Body of pancreas (tissue), 4 donors: ENCODE data around the gene ZFX. TPM values are rescaled to one million over a fixed set of nuclear protein-coding genes. Genes with fewer than 3 reads are reported as not detected.
"Not testable (repeated sequence)": the region's sequence is repeated elsewhere in the genome, so short reads cannot be mapped to it uniquely, and the experiment has no call there.

ENCODE experiments used
- ATAC-seq: fragments of 150-250 bp; one replicate; pipeline ENCODE4 v1.9.1; 2016
- DNase-seq, 4 donors: peaks; one replicate each; pipeline ENCODE4 v3.0.0-alpha.2; 2019
- H3K27ac ChIP-seq, 4 donors: fragments of 200-600 bp; sonication (generic); 1 replicate in 3 of 4; 2 replicates in 1 of 4; pipeline versions ENCODE4 v1.5.1 to v1.6.1; 2016 to 2019; ENCODE audit warnings: mild to moderate bottlenecking in 1 of 4, mixed read lengths in 1 of 4, moderate library complexity in 1 of 4
- H3K27me3 ChIP-seq, 2 donors: fragments of 200-600 bp; sonication (generic); one replicate each; pipeline ENCODE4 v1.6.0; 2016; ENCODE audit warnings: mild to moderate bottlenecking in 1 of 2
- H3K36me3 ChIP-seq, 2 donors: fragments of 200-600 bp; sonication (generic); replicated peaks in 1 of 2; 2 replicates each; pipeline ENCODE4 v1.5.1; 2016; ENCODE audit warnings: low read depth in 2 of 2; ENCODE audit not compliant: insufficient read depth in 1 of 2
- H3K4me1 ChIP-seq: fragments of 200-600 bp; sonication (generic); one replicate; pipeline ENCODE4 v1.6.0; 2016
- H3K4me3 ChIP-seq, 2 donors: fragments of 200-600 bp; sonication (generic); 1 replicate in 1 of 2; 2 replicates in 1 of 2; pipeline ENCODE4 v1.5.1; 2016 to 2019
- H3K9me3 ChIP-seq, 3 donors: fragments of 200-600 bp; sonication (generic); 1 replicate in 2 of 3; 2 replicates in 1 of 3; pipeline ENCODE4 v1.5.1; 2016
- POLR2A ChIP-seq, 3 donors: fragments of 450-650 bp; IDR thresholded peaks; one replicate each; pipeline ENCODE4 v1.6.1; 2016; ENCODE audit warnings: antibody characterized with exemption in 3 of 3, mild to moderate bottlenecking in 2 of 3
- WGBS, 2 donors: methylation state at CpG; one replicate each; pipeline ENCODE4 v1.1.5; 2017; 5-methylcytosine and 5-hydroxymethylcytosine counted together
- intact Hi-C: fragments of 100-400 bp; cut with DNase I; formaldehyde crosslinking; loops from one replicate; pipeline ENCODE4 v1.15.1; 2023
- total RNA-seq, 2 donors: library from RNA; depleted of rRNA; stranded (reverse); fragments of >200 nt; gene quantifications; one replicate each; pipeline ENCODE4 v1.1.0, GENCODE V29; 2016
- TF ChIP-seq, protein P1 (sequence below), 7 experiments: fragments of 450-650 bp in 4 of 7; fragments of 200-600 bp in 3 of 7; sonication (generic) in 3 of 7; IDR thresholded peaks; one replicate each; pipeline ENCODE4 v1.5.1; 2016 to 2019; ENCODE audit warnings: antibody characterized with exemption in 7 of 7

The ZFX gene
- total RNA-seq, 2 donors from 2014 or later = 23.4 to 28.3 TPM

DNA sequence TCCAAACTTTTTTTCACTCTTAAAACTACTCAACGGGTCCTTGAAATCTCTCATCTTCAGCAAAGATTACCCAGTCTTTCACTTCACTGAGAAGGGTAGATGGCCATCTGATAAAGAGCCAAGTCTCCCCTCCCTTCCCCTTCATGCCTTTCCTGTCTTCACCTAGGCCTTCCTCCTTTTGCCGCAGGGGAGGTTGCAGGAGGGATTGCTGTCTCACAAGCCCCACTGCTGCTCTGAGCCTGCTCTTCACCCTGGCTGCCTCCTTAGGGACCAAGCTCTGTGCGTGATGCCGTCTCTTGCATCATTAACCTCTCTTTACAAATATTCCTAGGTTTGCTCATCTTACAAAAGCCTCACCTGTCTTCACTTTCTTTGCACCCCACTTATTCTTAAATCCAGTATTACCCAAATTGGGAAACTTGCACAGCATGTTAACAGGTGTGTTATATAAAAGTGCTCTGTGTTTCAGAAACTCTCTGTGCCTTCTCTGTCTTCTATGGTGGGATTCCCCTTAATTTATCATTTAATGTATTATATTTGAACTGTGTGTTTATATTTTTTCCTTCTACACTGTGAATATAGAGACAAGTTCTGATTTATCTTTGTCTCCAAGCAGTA is 3.8 kb downstream of the ZFX start:
- Histone ChIP-seq H3K36me3 (no peaks in the 10 kb centered on the region), H3K27me3 (no peaks in the 10 kb centered on the region), H3K4me3 (no peak overlapping the region), H3K4me1 (peaks cover 43% of the 10 kb centered on the region), H3K27ac (peak overlapping the region in 2 of 4 donors; percentile 26 to 50), H3K9me3 (no peaks in the 10 kb centered on the region)
- TF ChIP-seq, protein P1, sequence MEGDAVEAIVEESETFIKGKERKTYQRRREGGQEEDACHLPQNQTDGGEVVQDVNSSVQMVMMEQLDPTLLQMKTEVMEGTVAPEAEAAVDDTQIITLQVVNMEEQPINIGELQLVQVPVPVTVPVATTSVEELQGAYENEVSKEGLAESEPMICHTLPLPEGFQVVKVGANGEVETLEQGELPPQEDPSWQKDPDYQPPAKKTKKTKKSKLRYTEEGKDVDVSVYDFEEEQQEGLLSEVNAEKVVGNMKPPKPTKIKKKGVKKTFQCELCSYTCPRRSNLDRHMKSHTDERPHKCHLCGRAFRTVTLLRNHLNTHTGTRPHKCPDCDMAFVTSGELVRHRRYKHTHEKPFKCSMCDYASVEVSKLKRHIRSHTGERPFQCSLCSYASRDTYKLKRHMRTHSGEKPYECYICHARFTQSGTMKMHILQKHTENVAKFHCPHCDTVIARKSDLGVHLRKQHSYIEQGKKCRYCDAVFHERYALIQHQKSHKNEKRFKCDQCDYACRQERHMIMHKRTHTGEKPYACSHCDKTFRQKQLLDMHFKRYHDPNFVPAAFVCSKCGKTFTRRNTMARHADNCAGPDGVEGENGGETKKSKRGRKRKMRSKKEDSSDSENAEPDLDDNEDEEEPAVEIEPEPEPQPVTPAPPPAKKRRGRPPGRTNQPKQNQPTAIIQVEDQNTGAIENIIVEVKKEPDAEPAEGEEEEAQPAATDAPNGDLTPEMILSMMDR (IDR thresholded peaks at IDR 0.05) = no peak
- TF ChIP-seq POLR2A (IDR thresholded peaks at IDR 0.05) = no peak
- ATAC-seq = no peak
- WGBS, 2 donors = 3 to 4% methylated on average over 4 of the region's 4 CpGs
- no peak for DNase-seq
- intact Hi-C loops = no loop called here

DNA sequence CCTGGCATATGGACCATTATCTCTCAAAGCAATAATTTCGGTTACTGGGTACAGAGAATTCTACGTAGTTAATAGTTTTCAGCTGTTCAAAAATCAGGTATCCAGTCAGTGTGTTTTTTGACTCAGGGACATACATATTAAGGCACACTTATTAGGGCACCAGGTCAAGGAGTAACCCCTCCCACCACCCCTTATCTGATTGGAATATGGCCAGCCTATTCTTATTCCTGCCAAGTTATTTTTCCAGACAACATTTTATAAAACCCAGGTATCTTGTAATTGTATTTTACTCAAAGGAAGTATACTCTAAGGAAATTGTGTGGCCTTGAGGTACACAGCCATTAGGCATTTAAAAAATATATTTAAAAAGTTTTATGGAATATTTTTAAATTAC is 4.3 kb downstream of the ZFX start:
- H3K27ac ChIP-seq = peak overlapping the region in 1 of 4 donors; percentile 50
- H3K36me3 ChIP-seq = no peaks in the 10 kb centered on the region
- intact Hi-C loops = no loop called here
- H3K9me3 ChIP-seq = no peaks in the 10 kb centered on the region
- WGBS, 2 donors = 6 to 10% methylated on average over 2 of the region's 2 CpGs
- no peaks in the 10 kb centered on the region for H3K27me3 ChIP-seq
- DNase-seq (no peak), ATAC-seq (no peak)
- H3K4me1 ChIP-seq = peaks cover 39% of the 10 kb centered on the region
- TF ChIP-seq, protein P1 (IDR thresholded peaks at IDR 0.05) = no peak
- no peak for TF ChIP-seq POLR2A (IDR thresholded peaks at IDR 0.05)
- no peak overlapping the region for H3K4me3 ChIP-seq

- Histone ChIP-seq H3K36me3 (no peaks in the 10 kb centered on the region), H3K9me3 (no peaks in the 10 kb centered on the region), H3K4me3 (no peak overlapping the region), H3K4me1 (peaks cover 46% of the 10 kb centered on the region), H3K27me3 (no peaks in the 10 kb centered on the region), H3K27ac (peak overlapping the region in 1 of 4 donors; percentile 50)
- intact Hi-C loops = no loop called here
- DNase-seq (no peak), ATAC-seq (no peak)
- TF ChIP-seq, protein P1 (IDR thresholded peaks at IDR 0.05) = no peak
- no peak for TF ChIP-seq POLR2A (IDR thresholded peaks at IDR 0.05)
- 26 to 35% methylated on average over 8 of the region's 8 CpGs for WGBS, 2 donors
Observed at GRCh38 chrX:24154490-24155034, 5.0 kb downstream of the ZFX start.

DNA sequence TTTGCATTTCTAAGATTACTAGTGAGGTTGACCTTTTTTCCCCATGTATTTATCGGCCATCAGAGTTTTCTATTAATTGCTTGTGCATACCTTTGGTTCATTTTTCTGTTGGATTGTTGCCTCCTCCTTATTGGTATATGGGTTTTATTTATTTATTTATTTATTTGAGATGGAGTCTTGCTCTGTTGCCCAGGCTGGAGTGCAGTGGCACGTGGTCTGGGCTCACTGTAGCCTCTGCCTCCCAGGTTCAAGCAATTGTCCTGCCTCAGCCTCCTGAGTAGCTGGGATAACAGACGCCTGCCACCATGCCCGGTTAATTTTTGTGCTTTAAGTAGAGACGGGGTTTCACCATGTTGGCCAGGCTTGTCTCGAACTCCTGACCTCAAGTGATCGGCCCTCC is 6.2 kb downstream of the ZFX start:
- WGBS, 2 donors = 75 to 81% methylated on average over 3 to 7 of the region's 7 CpGs
- peaks cover 47% of the 10 kb centered on the region for H3K4me1 ChIP-seq
- H3K9me3 ChIP-seq, DNase-seq, H3K27me3 ChIP-seq, H3K4me3 ChIP-seq, H3K36me3 ChIP-seq, ATAC-seq, H3K27ac ChIP-seq, intact Hi-C loops: not testable (repeated sequence)

GRCh38 chrX:24156177-24156576 is 6.6 kb downstream of the ZFX start:
- Histone ChIP-seq H3K9me3 (no peaks in the 10 kb centered on the region), H3K27ac (no peak overlapping the region), H3K4me1 (peaks cover 47% of the 10 kb centered on the region), H3K36me3 (no peaks in the 10 kb centered on the region), H3K4me3 (no peak overlapping the region), H3K27me3 (no peaks in the 10 kb centered on the region)
- intact Hi-C loops = no loop called here
- TF ChIP-seq POLR2A (IDR thresholded peaks at IDR 0.05) = no peak
- TF ChIP-seq, protein P1 (IDR thresholded peaks at IDR 0.05) = no peak
- WGBS, 2 donors = 73 to 82% methylated on average over 4 of the region's 4 CpGs
- DNase-seq (no peak), ATAC-seq (no peak)
